ENCODE data around the gene GUCA2B. TPM values are rescaled to one million over a fixed set of nuclear protein-coding genes. Genes with fewer than 3 reads are reported as not detected.

The GUCA2B gene
- total RNA-seq, 1 donor from 2014 or later: not detected

- Mint-ChIP-seq H3K27ac (ENCODE audit: unreplicated experiment) (no peak overlapping the region), H3K27me3 (ENCODE audit: low read depth, unreplicated experiment) (peaks cover 19% of the 10 kb centered on the region), H3K4me1 (ENCODE audit: low read depth, unreplicated experiment) (peaks cover 2% of the 10 kb centered on the region), H3K9me3 (ENCODE audit: unreplicated experiment) (no peaks in the 10 kb centered on the region), H3K36me3 (ENCODE audit: low read depth, unreplicated experiment) (no peaks in the 10 kb centered on the region), H3K4me3 (ENCODE audit: unreplicated experiment) (no peak overlapping the region)
- DNase-seq (ENCODE audit: low read depth) (no peak), FAIRE-seq (no peak)
- TF ChIP-seq EZH2 (IDR thresholded peaks at IDR 0.05; ENCODE audit: insufficient read depth, low read length) (no peak), CTCF (IDR thresholded peaks at IDR 0.05; ENCODE audit: insufficient read depth, low read depth, low read length) (no peak)
- no peak overlapping the region for H3K4me2 ChIP-seq (ENCODE audit: low read length)
- H3K27ac ChIP-seq (ENCODE audit: low read depth, low read length): no peak overlapping the region
- no peak overlapping the region for H2AFZ ChIP-seq (ENCODE audit: low read depth, low read length)
- no peaks in the 10 kb centered on the region for H3K79me2 ChIP-seq (ENCODE audit: insufficient read depth, low read length)
- no peaks in the 10 kb centered on the region for H3K9me3 ChIP-seq (ENCODE audit: insufficient read depth, low read depth, low read length)
- H4K20me1 ChIP-seq (ENCODE audit: insufficient read depth, low read length): no peaks in the 10 kb centered on the region
- no peaks in the 10 kb centered on the region for H3K4me1 ChIP-seq (ENCODE audit: insufficient read depth, low read length)
- no peak overlapping the region for H3K4me3 ChIP-seq (ENCODE audit: insufficient read depth, low read depth, low read length)
- no peaks in the 10 kb centered on the region for H3K36me3 ChIP-seq (ENCODE audit: insufficient read depth, low read length)
- H3K27me3 ChIP-seq (ENCODE audit: insufficient read depth, low read length): peaks cover 31% of the 10 kb centered on the region
- H3K9ac ChIP-seq (ENCODE audit: low read length): no peak overlapping the region
Measured at GRCh38 chr1:42143896-42144710, 9.1 kb upstream of the GUCA2B start.

DNA sequence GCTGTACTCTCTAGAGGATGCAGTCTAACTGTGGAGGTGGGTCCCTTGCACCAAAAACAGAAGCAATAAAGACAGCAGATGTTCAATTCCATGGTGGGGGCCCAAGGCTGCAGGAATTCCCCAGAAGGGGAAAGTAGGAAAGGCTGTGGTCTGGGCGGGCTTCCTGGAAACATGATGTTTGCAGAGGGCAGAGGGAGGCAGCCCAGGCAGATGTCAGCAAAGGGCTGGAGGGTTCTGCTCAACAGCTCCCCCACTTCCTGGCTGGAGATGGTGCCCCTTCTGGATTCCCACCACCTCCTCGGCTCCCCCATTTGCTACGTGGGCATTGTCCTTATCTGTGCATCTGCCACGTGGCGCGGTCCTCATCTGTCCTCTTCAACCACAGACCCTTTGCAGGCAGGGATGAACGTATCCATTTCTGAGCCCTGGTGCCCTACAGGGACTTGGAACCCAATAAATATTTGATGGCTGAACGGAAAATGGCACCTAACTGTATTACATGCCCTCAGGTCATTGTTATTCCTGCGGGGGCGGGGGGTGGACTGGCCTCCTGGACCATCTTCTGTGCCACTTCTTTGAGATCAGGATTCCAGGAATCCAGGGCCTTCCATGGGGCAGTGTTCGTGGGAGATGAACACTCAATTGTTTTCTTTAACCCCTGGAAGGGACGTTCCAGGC is 8.4 kb upstream of the GUCA2B start:
- no peak overlapping the region for H3K4me3 Mint-ChIP-seq (ENCODE audit: unreplicated experiment)
- no peak overlapping the region for H3K4me2 ChIP-seq (ENCODE audit: low read length)
- peaks cover 2% of the 10 kb centered on the region for H3K4me1 Mint-ChIP-seq (ENCODE audit: low read depth, unreplicated experiment)
- no peak overlapping the region for H3K4me3 ChIP-seq (ENCODE audit: insufficient read depth, low read depth, low read length)
- no peak for DNase-seq (ENCODE audit: low read depth)
- no peaks in the 10 kb centered on the region for H3K79me2 ChIP-seq (ENCODE audit: insufficient read depth, low read length)
- H3K9me3 Mint-ChIP-seq (ENCODE audit: unreplicated experiment): no peaks in the 10 kb centered on the region
- H3K36me3 ChIP-seq (ENCODE audit: insufficient read depth, low read length): no peaks in the 10 kb centered on the region
- FAIRE-seq: no peak
- H4K20me1 ChIP-seq (ENCODE audit: insufficient read depth, low read length): no peaks in the 10 kb centered on the region
- no peaks in the 10 kb centered on the region for H3K36me3 Mint-ChIP-seq (ENCODE audit: low read depth, unreplicated experiment)
- no peak overlapping the region for H3K27ac ChIP-seq (ENCODE audit: low read depth, low read length)
- no peak overlapping the region for H2AFZ ChIP-seq (ENCODE audit: low read depth, low read length)
- no peak for TF ChIP-seq EZH2 (IDR thresholded peaks at IDR 0.05; ENCODE audit: insufficient read depth, low read length)
- no peak for TF ChIP-seq CTCF (IDR thresholded peaks at IDR 0.05; ENCODE audit: insufficient read depth, low read depth, low read length)
- peaks cover 31% of the 10 kb centered on the region for H3K27me3 ChIP-seq (ENCODE audit: insufficient read depth, low read length)
- H3K27ac Mint-ChIP-seq (ENCODE audit: unreplicated experiment): no peak overlapping the region
- no peak overlapping the region for H3K9ac ChIP-seq (ENCODE audit: low read length)
- H3K27me3 Mint-ChIP-seq (ENCODE audit: low read depth, unreplicated experiment): peaks cover 19% of the 10 kb centered on the region
- no peaks in the 10 kb centered on the region for H3K9me3 ChIP-seq (ENCODE audit: insufficient read depth, low read depth, low read length)
- H3K4me1 ChIP-seq (ENCODE audit: insufficient read depth, low read length): no peaks in the 10 kb centered on the region

DNA sequence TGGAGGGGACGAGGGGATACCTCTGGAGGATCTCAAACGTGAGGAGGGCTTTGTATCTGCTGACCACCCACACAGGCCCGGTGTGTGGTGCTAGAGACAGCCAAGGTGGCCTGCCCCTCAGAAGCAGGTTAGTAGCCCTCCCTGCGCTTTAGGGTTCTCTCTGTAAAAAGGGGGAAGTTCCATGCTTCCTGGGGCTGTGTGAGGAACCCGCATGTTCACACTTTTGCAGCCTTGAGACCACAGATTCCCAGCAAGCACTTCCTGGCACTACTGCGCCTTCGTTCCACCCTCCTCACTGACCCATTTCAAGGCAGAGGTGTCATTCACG is 7.9 kb upstream of the GUCA2B start:
- Histone ChIP-seq H3K4me3 (ENCODE audit: insufficient read depth, low read depth, low read length) (no peak overlapping the region), H3K9ac (ENCODE audit: low read length) (no peak overlapping the region), H3K9me3 (ENCODE audit: insufficient read depth, low read depth, low read length) (no peaks in the 10 kb centered on the region), H3K36me3 (ENCODE audit: insufficient read depth, low read length) (no peaks in the 10 kb centered on the region), H4K20me1 (ENCODE audit: insufficient read depth, low read length) (no peaks in the 10 kb centered on the region), H3K79me2 (ENCODE audit: insufficient read depth, low read length) (no peaks in the 10 kb centered on the region), H3K4me1 (ENCODE audit: insufficient read depth, low read length) (no peaks in the 10 kb centered on the region), H2AFZ (ENCODE audit: low read depth, low read length) (no peak overlapping the region), H3K27ac (ENCODE audit: low read depth, low read length) (no peak overlapping the region), H3K4me2 (ENCODE audit: low read length) (no peak overlapping the region), H3K27me3 (ENCODE audit: insufficient read depth, low read length) (peaks cover 36% of the 10 kb centered on the region)
- Mint-ChIP-seq H3K4me1 (ENCODE audit: low read depth, unreplicated experiment) (peaks cover 2% of the 10 kb centered on the region), H3K27ac (ENCODE audit: unreplicated experiment) (no peak overlapping the region), H3K9me3 (ENCODE audit: unreplicated experiment) (no peaks in the 10 kb centered on the region), H3K27me3 (ENCODE audit: low read depth, unreplicated experiment) (peaks cover 24% of the 10 kb centered on the region), H3K36me3 (ENCODE audit: low read depth, unreplicated experiment) (no peaks in the 10 kb centered on the region), H3K4me3 (ENCODE audit: unreplicated experiment) (no peak overlapping the region)
- no peak for FAIRE-seq
- no peak for DNase-seq (ENCODE audit: low read depth)
- TF ChIP-seq CTCF (IDR thresholded peaks at IDR 0.05; ENCODE audit: insufficient read depth, low read depth, low read length): no peak
- peak; percentile 3 for TF ChIP-seq EZH2 (IDR thresholded peaks at IDR 0.05; ENCODE audit: insufficient read depth, low read length)
